GM23338 (cell line): Measurements from ENCODE around the gene LENG9. TPM values are rescaled to one million over a fixed set of nuclear protein-coding genes. Genes with fewer than 3 reads are reported as not detected.

ENCODE experiments used
- ATAC-seq: fragments of 200-7000 bp; cut with Tn5 transposase; 3 replicates; pipeline ENCODE4 v1.9.1; 2020
- DNase-seq: peaks from one replicate; pipeline ENCODE4 v3.0.0-alpha.2; 2015; ENCODE audit warnings: low spot score
- H2AFZ ChIP-seq: fragments of 200-600 bp; sonication (generic); 2 replicates; pipeline ENCODE4 v1.8.0; 2016; ENCODE audit warnings: antibody characterized with exemption, mild to moderate bottlenecking, moderate library complexity
- H3F3A ChIP-seq: fragments of 200-600 bp; sonication (generic); replicated peaks from 2 replicates; pipeline ENCODE4 v1.8.0; 2017; ENCODE audit warnings: antibody characterized with exemption, mixed run types, low read depth
- H3K27ac ChIP-seq: fragments of 200-600 bp; sonication (generic); 2 replicates; pipeline ENCODE4 v1.6.1; 2016; ENCODE audit warnings: low read depth
- H3K27me3 ChIP-seq: fragments of 200-600 bp; sonication (generic); 2 replicates; pipeline ENCODE4 v1.8.0; 2016; ENCODE audit warnings: mild to moderate bottlenecking, mixed run types, moderate library complexity; ENCODE audit not compliant: insufficient read depth
- H3K36me3 ChIP-seq: fragments of 200-600 bp; sonication (generic); 2 replicates; pipeline ENCODE4 v1.8.0; 2016; ENCODE audit warnings: mild to moderate bottlenecking; ENCODE audit not compliant: insufficient read depth
- H3K4me1 ChIP-seq: fragments of 200-600 bp; sonication (generic); 2 replicates; pipeline ENCODE4 v1.8.0; 2016; ENCODE audit warnings: mild to moderate bottlenecking, moderate library complexity; ENCODE audit not compliant: insufficient read depth
- H3K4me2 ChIP-seq: fragments of 200-600 bp; sonication (generic); 2 replicates; pipeline ENCODE4 v1.7.1; 2017; ENCODE audit warnings: mixed run types
- H3K4me3 ChIP-seq: fragments of 200-600 bp; sonication (generic); 2 replicates; pipeline ENCODE4 v1.6.1; 2016; ENCODE audit warnings: mixed run types
- H3K79me2 ChIP-seq: fragments of 200-600 bp; sonication (generic); replicated peaks from 2 replicates; pipeline ENCODE4 v1.8.0; 2017; ENCODE audit warnings: mild to moderate bottlenecking; ENCODE audit not compliant: insufficient read depth
- H3K9me2 ChIP-seq: fragments of 200-600 bp; sonication (generic); 2 replicates; pipeline ENCODE4 v1.8.0; 2017; ENCODE audit not compliant: insufficient read depth
- H4K20me1 ChIP-seq: fragments of 200-600 bp; sonication (generic); replicated peaks from 2 replicates; pipeline ENCODE4 v1.8.0; 2017; ENCODE audit warnings: mild to moderate bottlenecking; ENCODE audit not compliant: insufficient read depth
- H3K27ac Mint-ChIP-seq: 2 replicates; pipeline ENCODE4 v1.8.0; 2020; ENCODE audit warnings: inconsistent platforms, mild to moderate bottlenecking, moderate library complexity, mixed read lengths
- H3K27me3 Mint-ChIP-seq: 3 replicates; pipeline ENCODE4 v1.8.0; 2022; ENCODE audit warnings: low read depth, mild to moderate bottlenecking, moderate library complexity, mixed read lengths, inconsistent platforms; ENCODE audit not compliant: insufficient read depth, poor library complexity
- H3K36me3 Mint-ChIP-seq: 3 replicates; pipeline ENCODE4 v1.8.0; 2021; ENCODE audit warnings: low read depth, mild to moderate bottlenecking, inconsistent platforms, moderate library complexity, mixed read lengths
- H3K4me1 Mint-ChIP-seq: 3 replicates; pipeline ENCODE4 v1.8.0; 2020; ENCODE audit warnings: mild to moderate bottlenecking, inconsistent platforms, mixed read lengths
- H3K4me3 Mint-ChIP-seq: 3 replicates; pipeline ENCODE4 v1.8.0; 2021; ENCODE audit warnings: moderate library complexity, mild to moderate bottlenecking, inconsistent platforms, mixed read lengths
- H3K9me3 Mint-ChIP-seq: 3 replicates; pipeline ENCODE4 v1.8.0; 2020; ENCODE audit warnings: moderate library complexity, mild to moderate bottlenecking, inconsistent platforms, mixed read lengths
- CREB1 ChIP-seq: fragments of 250-450 bp; sonication (Bioruptor Pico); IDR thresholded peaks from 2 replicates; pipeline ENCODE4 v1.5.0; 2020; ENCODE audit warnings: low read depth, mild to moderate bottlenecking, moderate library complexity
- EZH2 ChIP-seq: fragments of 200-600 bp; sonication (generic); IDR thresholded peaks from one replicate; pipeline ENCODE4 v1.8.0; 2017; ENCODE audit warnings: antibody characterized with exemption, mild to moderate bottlenecking, low read depth; ENCODE audit not compliant: unreplicated experiment
- EZH2phosphoT487 ChIP-seq: fragments of 200-600 bp; sonication (generic); IDR thresholded peaks from one replicate; pipeline ENCODE4 v1.8.1; 2018; ENCODE audit warnings: antibody characterized with exemption; ENCODE audit not compliant: unreplicated experiment
- JUNB ChIP-seq: IDR thresholded peaks from one replicate; pipeline ENCODE4 v1.6.1; 2016; ENCODE audit warnings: antibody characterized with exemption; ENCODE audit not compliant: unreplicated experiment
- POLR2AphosphoS5 ChIP-seq: IDR thresholded peaks from 2 replicates; pipeline ENCODE4 v1.6.1; 2016; ENCODE audit warnings: antibody characterized with exemption, low read depth
- polyA plus RNA-seq: library from polyadenylated mRNA; unstranded; fragments of >200 nt; fragmentation: Nextera tagmentation; extraction: Ambion mirVana; gene quantifications from 2 replicates; pipeline ENCODE4 v1.2.1, GENCODE V29; 2016
- total RNA-seq: library from RNA; depleted of rRNA; stranded (reverse); fragments of >200 nt; shearing (Covaris generic); gene quantifications from 2 replicates; pipeline ENCODE4 v1.2.3, GENCODE V29; 2014
- TF ChIP-seq, protein P1 (sequence below): IDR thresholded peaks from 2 replicates; pipeline ENCODE4 v1.6.1; 2016; ENCODE audit warnings: antibody characterized with exemption
- TF ChIP-seq, protein P2 (sequence below), 2 experiments: fragments of 200-600 bp in 1 of 2; sonication (generic) in 1 of 2; conservative IDR thresholded peaks; 2 replicates each; pipeline versions ENCODE4 v1.5.1 to v1.6.1; 2016 to 2017; ENCODE audit warnings: antibody characterized with exemption in 2 of 2, low read depth in 2 of 2, mild to moderate bottlenecking in 2 of 2, moderate library complexity in 1 of 2

The LENG9 gene
- total and polyA plus RNA-seq, 2 experiments from 2014 or later: 0.26 to 6.4 TPM

GRCh38 chr19:54464044-54464629, 559 bp upstream of the LENG9 start:
- TF ChIP-seq, protein P1, sequence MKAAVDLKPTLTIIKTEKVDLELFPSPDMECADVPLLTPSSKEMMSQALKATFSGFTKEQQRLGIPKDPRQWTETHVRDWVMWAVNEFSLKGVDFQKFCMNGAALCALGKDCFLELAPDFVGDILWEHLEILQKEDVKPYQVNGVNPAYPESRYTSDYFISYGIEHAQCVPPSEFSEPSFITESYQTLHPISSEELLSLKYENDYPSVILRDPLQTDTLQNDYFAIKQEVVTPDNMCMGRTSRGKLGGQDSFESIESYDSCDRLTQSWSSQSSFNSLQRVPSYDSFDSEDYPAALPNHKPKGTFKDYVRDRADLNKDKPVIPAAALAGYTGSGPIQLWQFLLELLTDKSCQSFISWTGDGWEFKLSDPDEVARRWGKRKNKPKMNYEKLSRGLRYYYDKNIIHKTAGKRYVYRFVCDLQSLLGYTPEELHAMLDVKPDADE: no peak
- TF ChIP-seq JUNB (no peak), CREB1 (CRISPR knock-in tag) (no peak), EZH2phosphoT487 (no peak), POLR2AphosphoS5 (no peak), EZH2 (no peak)
- Histone ChIP-seq H3K4me2 (peak overlapping the region; percentile 78), H3F3A (peaks cover 9% of the 10 kb centered on the region; the same call in 1 of the 2 replicates), H3K36me3 (no peaks in the 10 kb centered on the region), H3K79me2 (no peaks in the 10 kb centered on the region; the same call in 1 of the 2 replicates), H3K27ac (peak overlapping the region; percentile 96), H3K4me1 (peaks cover 3% of the 10 kb centered on the region; the same call in 1 of the 2 replicates), H3K9me2 (no peaks in the 10 kb centered on the region), H3K27me3 (peaks cover 16% of the 10 kb centered on the region), H2AFZ (no peak overlapping the region), H4K20me1 (no peaks in the 10 kb centered on the region; the same call in 1 of the 2 replicates), H3K4me3 (peak overlapping the region; percentile 58)
- Mint-ChIP-seq H3K4me1 (peaks cover 15% of the 10 kb centered on the region; the same call in 2 of the 3 replicates), H3K27ac (peak overlapping the region; percentile 99), H3K9me3 (peaks cover 5% of the 10 kb centered on the region; the same call in 1 of the 3 replicates), H3K27me3 (peaks cover 30% of the 10 kb centered on the region), H3K4me3 (peak overlapping the region; percentile 81), H3K36me3 (peaks cover 21% of the 10 kb centered on the region)
- ATAC-seq (peak; percentile 43), DNase-seq (peak; percentile 100)

DNA sequence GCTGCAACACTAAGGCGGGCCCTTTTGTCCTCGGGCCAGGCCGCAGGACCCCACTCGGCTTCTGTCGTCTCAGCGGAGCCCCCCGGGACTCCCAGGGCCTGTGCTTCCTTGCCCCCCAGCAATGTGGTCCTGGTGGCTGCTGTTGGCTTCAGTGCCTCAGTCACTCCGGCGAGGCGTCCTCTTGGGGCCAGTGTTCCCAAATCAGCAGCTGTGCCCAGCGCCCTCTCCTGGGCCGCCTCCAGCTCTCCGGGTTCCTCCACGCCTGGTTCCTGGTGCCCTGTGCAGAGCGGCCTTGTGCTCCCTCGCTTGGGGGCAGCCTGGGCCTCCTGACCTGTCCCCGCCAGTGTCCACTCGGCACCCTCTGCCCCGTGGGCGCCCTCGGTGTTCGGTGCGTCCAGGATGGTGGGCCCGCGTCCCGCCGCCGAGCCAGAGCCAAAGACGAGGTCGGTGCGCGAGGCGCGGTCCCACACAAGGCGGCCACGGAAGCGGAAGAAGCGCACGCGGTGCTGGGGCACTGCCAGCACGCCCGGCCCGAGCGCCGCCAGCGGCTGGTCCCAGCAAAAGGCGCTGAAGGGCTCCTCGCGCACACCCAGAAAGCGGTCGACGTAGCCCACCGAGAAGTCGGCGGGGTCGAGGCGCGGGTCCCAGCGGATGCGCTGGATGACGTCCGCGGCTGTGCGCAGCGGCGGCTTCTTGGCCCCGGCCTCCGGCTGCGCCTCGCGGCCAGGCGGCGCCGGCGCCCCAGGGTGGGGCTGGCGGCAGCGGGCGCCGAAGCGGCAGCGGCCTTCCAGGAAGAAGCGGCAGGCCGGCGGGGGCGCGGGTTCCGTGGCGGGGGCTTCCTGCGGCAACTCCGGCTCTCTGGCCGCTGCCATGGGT, 685 bp downstream of the LENG9 start:
- Histone ChIP-seq H3K27me3 (peaks cover 13% of the 10 kb centered on the region), H4K20me1 (0 out of 2 replicates have a peak, but pooled peaks cover 6% of the 10 kb centered on the region), H3K4me2 (peak overlapping the region; percentile 98), H2AFZ (no peak overlapping the region), H3F3A (peaks cover 9% of the 10 kb centered on the region; the same call in 1 of the 2 replicates), H3K4me3 (peak overlapping the region; percentile 82), H3K4me1 (peaks cover 3% of the 10 kb centered on the region; the same call in 1 of the 2 replicates), H3K9me2 (no peaks in the 10 kb centered on the region), H3K27ac (peak overlapping the region; percentile 72; the same call in 1 of the 2 replicates), H3K79me2 (no peaks in the 10 kb centered on the region; the same call in 1 of the 2 replicates), H3K36me3 (peaks cover 4% of the 10 kb centered on the region)
- peak; percentile 81 for DNase-seq
- peak overlapping the region; percentile 81 for H3K4me3 Mint-ChIP-seq
- peaks cover 5% of the 10 kb centered on the region; the same call in 1 of the 3 replicates for H3K9me3 Mint-ChIP-seq
- H3K27me3 Mint-ChIP-seq: peaks cover 30% of the 10 kb centered on the region
- TF ChIP-seq POLR2AphosphoS5: peak; percentile 78
- TF ChIP-seq EZH2: no peak
- no peak for TF ChIP-seq JUNB
- TF ChIP-seq, protein P2, sequence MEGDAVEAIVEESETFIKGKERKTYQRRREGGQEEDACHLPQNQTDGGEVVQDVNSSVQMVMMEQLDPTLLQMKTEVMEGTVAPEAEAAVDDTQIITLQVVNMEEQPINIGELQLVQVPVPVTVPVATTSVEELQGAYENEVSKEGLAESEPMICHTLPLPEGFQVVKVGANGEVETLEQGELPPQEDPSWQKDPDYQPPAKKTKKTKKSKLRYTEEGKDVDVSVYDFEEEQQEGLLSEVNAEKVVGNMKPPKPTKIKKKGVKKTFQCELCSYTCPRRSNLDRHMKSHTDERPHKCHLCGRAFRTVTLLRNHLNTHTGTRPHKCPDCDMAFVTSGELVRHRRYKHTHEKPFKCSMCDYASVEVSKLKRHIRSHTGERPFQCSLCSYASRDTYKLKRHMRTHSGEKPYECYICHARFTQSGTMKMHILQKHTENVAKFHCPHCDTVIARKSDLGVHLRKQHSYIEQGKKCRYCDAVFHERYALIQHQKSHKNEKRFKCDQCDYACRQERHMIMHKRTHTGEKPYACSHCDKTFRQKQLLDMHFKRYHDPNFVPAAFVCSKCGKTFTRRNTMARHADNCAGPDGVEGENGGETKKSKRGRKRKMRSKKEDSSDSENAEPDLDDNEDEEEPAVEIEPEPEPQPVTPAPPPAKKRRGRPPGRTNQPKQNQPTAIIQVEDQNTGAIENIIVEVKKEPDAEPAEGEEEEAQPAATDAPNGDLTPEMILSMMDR (conservative IDR thresholded peaks at IDR 0.05; ENCODE audit: low read depth in 2 of 2): peak; percentile 46 to 65
- H3K27ac Mint-ChIP-seq: no peak overlapping the region
- H3K4me1 Mint-ChIP-seq: peaks cover 15% of the 10 kb centered on the region; the same call in 2 of the 3 replicates
- ATAC-seq: peak; percentile 47
- peaks cover 34% of the 10 kb centered on the region for H3K36me3 Mint-ChIP-seq
